ENCODE results near the gene QRICH1. TPM values are rescaled to one million over a fixed set of nuclear protein-coding genes. Genes with fewer than 3 reads are reported as not detected.

Gene QRICH1
- total RNA-seq, 1 experiment from 2014 or later = 151 TPM

GRCh38 chr3:49131040-49131439 lies 37.2 kb upstream of the QRICH1 start:
- Histone ChIP-seq H3K79me2 (ENCODE audit: insufficient read depth, low read length) (no peaks in the 10 kb centered on the region), H4K5ac (ENCODE audit: insufficient read length, low read depth, low read length) (no peak overlapping the region), H3K23ac (ENCODE audit: insufficient read length, low read depth, low read length) (no peak overlapping the region), H2BK12ac (ENCODE audit: insufficient read length, low read depth, low read length) (no peak overlapping the region), H3K18ac (ENCODE audit: insufficient read length, low read depth, low read length) (no peak overlapping the region), H2BK5ac (ENCODE audit: insufficient read length, low read length) (no peak overlapping the region), H3K4me2 (ENCODE audit: insufficient read depth, insufficient read length, low read length) (no peak overlapping the region), H3K14ac (ENCODE audit: insufficient read depth, low read length) (no peak overlapping the region; the same call in 1 of the 2 replicates), H2AFZ (ENCODE audit: low read length) (no peak overlapping the region), H3K23me2 (ENCODE audit: insufficient read length, low read depth, low read length, poor library complexity, severe bottlenecking) (peaks cover 15% of the 10 kb centered on the region), H2BK20ac (ENCODE audit: low read depth, low read length, poor library complexity, severe bottlenecking) (no peak overlapping the region), H3K4ac (ENCODE audit: low read depth, low read length) (no peak overlapping the region), H2AK5ac (ENCODE audit: insufficient read length, low read length) (no peak overlapping the region), H2BK120ac (ENCODE audit: low read depth, low read length, poor library complexity, severe bottlenecking) (no peak overlapping the region), H3K9ac (ENCODE audit: extremely low read depth, insufficient read length, low read length) (no peak overlapping the region), H3K4me1 (ENCODE audit: insufficient read depth, low read length) (peaks cover 2% of the 10 kb centered on the region; the same call in 1 of the 2 replicates), H4K20me1 (ENCODE audit: control insufficient read depth, insufficient read depth, insufficient read length) (no peaks in the 10 kb centered on the region), H2BK15ac (ENCODE audit: low read depth, low read length) (no peak overlapping the region), H4K8ac (replicated peaks; ENCODE audit: insufficient read length, low read depth, low read length) (no peak overlapping the region), H3K56ac (ENCODE audit: insufficient read length, low read depth, low read length) (no peak overlapping the region), H3K27ac (ENCODE audit: insufficient read length, low read depth, low read length) (no peak overlapping the region), H3K9me3 (ENCODE audit: control insufficient read depth, low read depth, low read length) (no peaks in the 10 kb centered on the region), H3K79me1 (ENCODE audit: insufficient read depth, low read depth, low read length, poor library complexity, severe bottlenecking) (no peaks in the 10 kb centered on the region), H3T11ph (ENCODE audit: low read length) (no peak overlapping the region), H3K27me3 (ENCODE audit: insufficient read depth, low read length) (no peaks in the 10 kb centered on the region), H4K91ac (ENCODE audit: insufficient read length, low read depth, low read length) (no peak overlapping the region)
- H3K4me3 Mint-ChIP-seq = no peak overlapping the region; a peak in 1 of 5 replicates
- no peak for DNase-seq
- H3K27ac Mint-ChIP-seq = no peak overlapping the region
- peaks cover 3% of the 10 kb centered on the region for H3K27me3 Mint-ChIP-seq (ENCODE audit: low read depth)
- peaks cover 0 to 6% (median 5%) of the 10 kb centered on the region in 3 experiments; a peak in 3 of 7 replicates for H3K36me3 Mint-ChIP-seq (ENCODE audit: insufficient read depth in 1 of 3, low read depth in 3 of 3)
- WGBS (ENCODE audit: extremely low coverage, insufficient read length, low lambda C conversion rate) = no CpG with 5 or more reads among the region's 12 CpGs
- TF ChIP-seq, protein P1, sequence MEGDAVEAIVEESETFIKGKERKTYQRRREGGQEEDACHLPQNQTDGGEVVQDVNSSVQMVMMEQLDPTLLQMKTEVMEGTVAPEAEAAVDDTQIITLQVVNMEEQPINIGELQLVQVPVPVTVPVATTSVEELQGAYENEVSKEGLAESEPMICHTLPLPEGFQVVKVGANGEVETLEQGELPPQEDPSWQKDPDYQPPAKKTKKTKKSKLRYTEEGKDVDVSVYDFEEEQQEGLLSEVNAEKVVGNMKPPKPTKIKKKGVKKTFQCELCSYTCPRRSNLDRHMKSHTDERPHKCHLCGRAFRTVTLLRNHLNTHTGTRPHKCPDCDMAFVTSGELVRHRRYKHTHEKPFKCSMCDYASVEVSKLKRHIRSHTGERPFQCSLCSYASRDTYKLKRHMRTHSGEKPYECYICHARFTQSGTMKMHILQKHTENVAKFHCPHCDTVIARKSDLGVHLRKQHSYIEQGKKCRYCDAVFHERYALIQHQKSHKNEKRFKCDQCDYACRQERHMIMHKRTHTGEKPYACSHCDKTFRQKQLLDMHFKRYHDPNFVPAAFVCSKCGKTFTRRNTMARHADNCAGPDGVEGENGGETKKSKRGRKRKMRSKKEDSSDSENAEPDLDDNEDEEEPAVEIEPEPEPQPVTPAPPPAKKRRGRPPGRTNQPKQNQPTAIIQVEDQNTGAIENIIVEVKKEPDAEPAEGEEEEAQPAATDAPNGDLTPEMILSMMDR (conservative IDR thresholded peaks at IDR 0.05) = no peak
- H3K9me3 Mint-ChIP-seq = no peaks in the 10 kb centered on the region
- H3K4me1 Mint-ChIP-seq = peaks cover 8 to 12% of the 10 kb centered on the region in 2 experiments; a peak in 3 of 4 replicates
